GM12891 (cell line): ENCODE measurements around the gene PCDH15.

ENCODE experiments used
- PAX5 ChIP-seq: IDR thresholded peaks from 2 replicates; pipeline ENCODE4 v1.6.1; 2011; ENCODE audit warnings: low read length, moderate library complexity, mild to moderate bottlenecking; ENCODE audit not compliant: insufficient read depth, severe bottlenecking
- POLR2A ChIP-seq: IDR thresholded peaks from 2 replicates; pipeline ENCODE4 v1.6.1; 2011; ENCODE audit warnings: low read depth, low read length, control low read depth
- POLR2AphosphoS5 ChIP-seq: IDR thresholded peaks from 2 replicates; pipeline ENCODE4 v1.6.1; 2011; ENCODE audit warnings: low read depth, low read length, control low read depth
- SPI1 ChIP-seq: IDR thresholded peaks from 2 replicates; pipeline ENCODE4 v1.6.1; 2011; ENCODE audit warnings: low read depth, low read length, control low read depth

DNA sequence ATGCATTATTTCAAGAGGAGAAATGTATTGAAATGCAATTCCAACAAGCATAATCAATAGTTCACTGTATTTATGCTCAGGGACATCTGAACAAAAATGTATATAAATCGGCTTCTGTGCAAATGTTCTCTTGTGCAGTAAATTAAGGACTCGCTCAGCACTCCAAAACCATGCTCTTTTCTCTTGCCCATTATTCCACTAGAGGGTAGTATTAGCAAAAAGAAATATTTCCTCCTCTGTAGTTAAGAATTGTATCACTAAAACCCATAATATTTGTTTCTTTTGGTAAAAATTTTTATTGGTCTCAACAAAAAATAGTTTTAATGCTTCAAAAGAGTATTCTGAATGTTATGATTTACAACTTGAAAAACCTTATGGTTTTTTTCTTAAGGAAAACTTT lies 803.1 kb downstream of the PCDH15 start:
- TF ChIP-seq POLR2A (no peak), POLR2AphosphoS5 (no peak), PAX5 (no peak), SPI1 (no peak)
